HG03135 (cell line): Measurements from ENCODE around the gene SLC4A11.

Experiments used
- ATAC-seq: cut with Tn5 transposase; IDR thresholded peaks from one replicate; pipeline ENCODE4 v1.9.1; 2021; ENCODE audit warnings: mild to moderate bottlenecking, moderate library complexity; ENCODE audit not compliant: unreplicated experiment

Gene SLC4A11

GRCh38 chr20:3239026-3239866 is at the start of gene SLC4A11:
TSS of gene SLC4A11 (minus strand) at chr20:3239190. CDS start at chr20:3239137, 53 bp downstream.
- ATAC-seq, result no peak

- no peak for ATAC-seq
Observed at GRCh38 chr20:3283222-3283820, 44.3 kb upstream of the SLC4A11 start.

GRCh38 chr20:3282271-3283221 is 43.6 kb upstream of the SLC4A11 start:
- no peak for ATAC-seq

- no peak for ATAC-seq
Observed at GRCh38 chr20:3281437-3281836, 42.4 kb upstream of the SLC4A11 start.

- no peak for ATAC-seq
Observed at GRCh38 chr20:3279761-3280160, 40.8 kb upstream of the SLC4A11 start.

- no peak for ATAC-seq
Observed at GRCh38 chr20:3277686-3278465, 38.9 kb upstream of the SLC4A11 start.

- no peak for ATAC-seq
Observed at GRCh38 chr20:3276680-3277015, 37.7 kb upstream of the SLC4A11 start.

- ATAC-seq, result no peak
Observed at GRCh38 chr20:3275966-3276679, 37.1 kb upstream of the SLC4A11 start.

- no peak for ATAC-seq
Observed at GRCh38 chr20:3275064-3275935, 36.3 kb upstream of the SLC4A11 start.

GRCh38 chr20:3273371-3273770 is 34.4 kb upstream of the SLC4A11 start:
- ATAC-seq, result no peak

- no peak for ATAC-seq
Observed at GRCh38 chr20:3270051-3270450, 31.1 kb upstream of the SLC4A11 start.

GRCh38 chr20:3262566-3262965 is 23.6 kb upstream of the SLC4A11 start:
- no peak for ATAC-seq

GRCh38 chr20:3258429-3258828 is 19.4 kb upstream of the SLC4A11 start:
- no peak for ATAC-seq

- ATAC-seq, result no peak
Observed at GRCh38 chr20:3255728-3256127, 16.7 kb upstream of the SLC4A11 start.

GRCh38 chr20:3251806-3252205 is 12.8 kb upstream of the SLC4A11 start:
- ATAC-seq, result no peak

GRCh38 chr20:3250091-3250504 is 11.1 kb upstream of the SLC4A11 start:
- ATAC-seq, result no peak

- no peak for ATAC-seq
Observed at GRCh38 chr20:3248993-3249347, 10.0 kb upstream of the SLC4A11 start.

GRCh38 chr20:3248167-3248992 is 9.4 kb upstream of the SLC4A11 start:
- ATAC-seq, result no peak
